HFF-Myc (cell line): ENCODE measurements around the gene NANS.
"Not testable (repeated sequence)": the region's sequence is repeated elsewhere in the genome, so short reads cannot be mapped to it uniquely, and the experiment has no call there.

Source experiments
- DNase-seq: peaks from one replicate; pipeline ENCODE4 v3.0.0-alpha.2; 2011; ENCODE audit warnings: low read depth; ENCODE audit errors: extremely low read depth
- H3K4me3 ChIP-seq: replicated peaks from 2 replicates; pipeline ENCODE4 v1.5.1; 2011; ENCODE audit warnings: low read depth, mild to moderate bottlenecking, control low read depth, low read length
- CTCF ChIP-seq: IDR thresholded peaks from 2 replicates; pipeline ENCODE4 v1.5.1; 2012; ENCODE audit warnings: mild to moderate bottlenecking, low read depth, low read length, control low read depth; ENCODE audit errors: missing control alignments

NANS gene

GRCh38 chr9:98118640-98119601 lies 62.4 kb downstream of the NANS start, which contains the start of gene TRIM14:
Gene TRIM14 (minus strand): TSS chr9:98119222. CDS start chr9:98119188, 34 bp downstream.
- peak within 1 kb of the TSS; percentile 82 for H3K4me3 ChIP-seq
- peak; percentile 27 for TF ChIP-seq CTCF
- DNase-seq, result peak; percentile 32

- no peak overlapping the region for H3K4me3 ChIP-seq
- TF ChIP-seq CTCF, result no peak
- no peak for DNase-seq
Measured at GRCh38 chr9:98120476-98120875, 63.9 kb downstream of the NANS start.

GRCh38 chr9:98121058-98121457 lies 64.5 kb downstream of the NANS start:
- TF ChIP-seq CTCF, result no peak
- H3K4me3 ChIP-seq, result no peak overlapping the region
- no peak for DNase-seq

GRCh38 chr9:98124091-98124490 lies 67.6 kb downstream of the NANS start:
- H3K4me3 ChIP-seq, result not testable (repeated sequence)

GRCh38 chr9:98124637-98125426 lies 68.3 kb downstream of the NANS start:
- TF ChIP-seq CTCF, result no peak
- H3K4me3 ChIP-seq, result no peak overlapping the region
- DNase-seq, result no peak

More at GRCh38 chr9:98124091-98124490, 67.6 kb downstream of the NANS start:
- not testable (repeated sequence) for DNase-seq

- no peak overlapping the region for H3K4me3 ChIP-seq
- no peak for TF ChIP-seq CTCF
- DNase-seq, result no peak
Measured at GRCh38 chr9:98127226-98127625, 70.7 kb downstream of the NANS start.

- H3K4me3 ChIP-seq, result no peak overlapping the region
- no peak for TF ChIP-seq CTCF
- no peak for DNase-seq
Measured at GRCh38 chr9:98128316-98128715, 71.8 kb downstream of the NANS start.
